Heart right ventricle (tissue), 16 donors: ENCODE data around the gene CELSR1. TPM values are rescaled to one million over a fixed set of nuclear protein-coding genes. Genes with fewer than 3 reads are reported as not detected.

Source experiments
- ATAC-seq, 8 donors: fragments of 200-7000 bp; cut with Tn5 transposase; one replicate each; pipeline ENCODE4 v1.9.1; 2020; ENCODE audit warnings: mild to moderate bottlenecking in 8 of 8, moderate library complexity in 8 of 8, moderate number of reproducible peaks in 1 of 8
- DNase-seq, 2 donors: peaks; one replicate each; pipeline ENCODE4 v3.0.0-alpha.2; 2020
- H3K27ac ChIP-seq, 10 donors: fragments of 200-600 bp; sonication (generic) in 2 of 10; one replicate each; pipeline versions ENCODE4 v1.5.0 to v1.8.0; 2020 to 2022; ENCODE audit warnings: mild to moderate bottlenecking in 3 of 10
- H3K27me3 ChIP-seq, 7 donors: fragments of 200-600 bp; one replicate each; pipeline ENCODE4 v1.8.0; 2021 to 2022; ENCODE audit warnings: mild to moderate bottlenecking in 2 of 7
- H3K36me3 ChIP-seq, 9 donors: fragments of 200-600 bp; sonication (generic) in 1 of 9; one replicate each; pipeline versions ENCODE4 v1.5.0 to v1.8.0; 2020 to 2022; ENCODE audit warnings: mild to moderate bottlenecking in 2 of 9
- H3K4me1 ChIP-seq, 9 donors: fragments of 200-600 bp; sonication (generic) in 1 of 9; one replicate each; pipeline versions ENCODE4 v1.5.0 to v1.8.0; 2020 to 2022; ENCODE audit warnings: mild to moderate bottlenecking in 4 of 9
- H3K4me3 ChIP-seq, 10 donors: fragments of 200-600 bp; sonication (generic) in 2 of 10; one replicate each; pipeline versions ENCODE4 v1.5.0 to v1.8.0; 2020 to 2022; ENCODE audit warnings: mild to moderate bottlenecking in 7 of 10, moderate library complexity in 2 of 10
- H3K9me3 ChIP-seq, 11 donors: fragments of 200-600 bp in 10 of 11; sonication (generic) in 2 of 11; one replicate each; pipeline versions ENCODE4 v1.5.0 to v1.8.0; 2013 to 2022; ENCODE audit warnings: mild to moderate bottlenecking in 2 of 11, control low read depth in 1 of 11, moderate library complexity in 1 of 11
- WGBS, 2 donors: extraction: QIAGEN DNeasy Blood & Tissue Kit; methylation state at CpG; one replicate each; pipeline ENCODE4 v1.1.7; 2013; ENCODE audit warnings: inconsistent platforms in 1 of 2; 5-methylcytosine and 5-hydroxymethylcytosine counted together
- intact Hi-C, 10 donors: fragments of 100-400 bp; cut with DNase I; formaldehyde crosslinking; loops; one replicate each; pipeline versions ENCODE4 v1.11.1 to v1.14.2; 2022
- polyA plus RNA-seq, 2 donors: library from polyadenylated mRNA; stranded (reverse); fragments of 200-250 nt; gene quantifications; one replicate each; pipeline ENCODE4 v1.2.3, GENCODE V29; 2013
- total RNA-seq, 10 donors: library from RNA; stranded (reverse); fragmentation: NEBNext Ultra II Directional in 3 of 10; extraction: Animal tissue kit (Norgen Biotek cat#: 25700) in 3 of 10; gene quantifications; one replicate each; pipeline versions ENCODE4 v1.2.1 to v1.2.4, GENCODE V29; 2021 to 2023
- TF ChIP-seq, protein P1 (sequence below), 9 donors: fragments of 200-600 bp; sonication (generic) in 2 of 9; IDR thresholded peaks; one replicate each; pipeline versions ENCODE4 v1.5.0 to v1.8.0; 2021 to 2022; ENCODE audit warnings: antibody characterized with exemption in 9 of 9, mild to moderate bottlenecking in 5 of 9, moderate library complexity in 1 of 9
- donor health status: Arrhythmogenic right ventricular cardiomyopathy.
- donor health status: ischemic (EF 13 %, LVEDD 7.1; RV severe dilation, severe dysfunction).
- donor health status: healthy with polysubstance abuse.
- donor health status: DM: no; HTN: yes; CAD: no.
- donor health status: DM: no; HTN: no; CAD: no.
- donor health status: ischemic (EF 25% LVEDD 6.9; RV normal size, moderate dysfunction).
- donor health status: ischemic (EF 25% LVEDD 5.7; RV mildly dilated, moderate dysfunction).
- donor health status: healthy.
- donor health status: DM: yes; HTN: yes; CAD: no.
- donor health status: Ischemic cardiomyopathy.
- donor health status: ischemic (EF 35%, LVEDD 5.7; RV mildly dilated, moderate dysfunction).
- donor health status: nonischemic (EF 11% LVEDD 7.7; RV severe dilation, severe dysfunction).
- donor health status: DM: yes; HTN: yes; CAD: no.
- donor health status: PGD.
- donor health status: ischemic (EF 29% LVEDD 5.4; RV normal size, mild dysfunction).
- donor health status: nonischemic (EF 23%, LVEDD 6.1; RV moderate dilation, normal function).

The CELSR1 gene
- total and polyA plus RNA-seq, 12 donors = 4.0 to 16.7 (median 11.4) TPM

DNA sequence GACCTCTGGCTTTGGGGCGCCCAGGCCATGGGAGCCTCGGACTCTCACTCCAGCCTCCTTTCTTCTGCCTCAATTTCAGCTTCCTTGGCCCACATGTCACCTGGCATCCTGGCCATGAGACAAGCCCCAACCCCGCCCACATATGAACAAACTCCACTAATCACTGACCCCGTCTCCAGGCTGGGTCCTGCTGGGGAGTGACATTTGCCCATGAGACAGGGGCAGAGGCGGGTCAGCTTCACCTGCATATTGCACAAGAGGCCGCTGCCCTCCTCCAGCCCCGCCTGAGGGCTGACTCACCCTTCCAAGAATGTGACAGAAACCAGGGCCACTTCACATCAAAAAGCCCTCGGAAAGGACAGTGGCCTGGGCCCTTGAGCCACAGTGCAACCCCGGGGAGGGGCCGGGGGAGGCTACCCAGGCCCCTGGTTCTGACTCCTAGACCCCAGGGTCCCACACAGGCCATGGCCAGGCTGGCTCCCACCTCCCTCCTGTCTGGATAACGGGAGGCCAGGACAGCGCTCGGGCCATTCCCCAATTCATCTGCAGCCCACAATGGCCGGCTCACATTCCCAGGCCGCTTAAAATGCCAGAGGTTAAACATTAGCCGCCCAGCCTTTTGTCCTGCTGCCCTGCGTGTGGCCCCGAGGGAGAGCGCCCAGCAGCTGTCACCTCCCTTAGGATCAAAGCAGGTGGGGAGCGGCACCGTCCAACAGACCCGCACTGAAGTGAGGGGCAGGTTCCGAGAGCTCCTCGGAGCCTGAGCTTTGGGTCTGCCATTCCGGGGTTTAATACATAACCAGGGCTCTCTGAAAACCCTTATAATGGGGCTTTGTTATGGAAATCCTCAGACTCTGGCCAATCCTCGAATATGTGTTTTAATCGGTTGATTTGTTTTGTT lies 159.6 kb downstream of the CELSR1 start:
- WGBS, 2 donors = 58 to 60% methylated on average over 27 of the region's 27 CpGs
- peak overlapping the region in 7 of 10 donors; percentile 2 to 55 (median 44) for H3K27ac ChIP-seq
- DNase-seq = peak in 1 of 2 donors; percentile 46

DNA sequence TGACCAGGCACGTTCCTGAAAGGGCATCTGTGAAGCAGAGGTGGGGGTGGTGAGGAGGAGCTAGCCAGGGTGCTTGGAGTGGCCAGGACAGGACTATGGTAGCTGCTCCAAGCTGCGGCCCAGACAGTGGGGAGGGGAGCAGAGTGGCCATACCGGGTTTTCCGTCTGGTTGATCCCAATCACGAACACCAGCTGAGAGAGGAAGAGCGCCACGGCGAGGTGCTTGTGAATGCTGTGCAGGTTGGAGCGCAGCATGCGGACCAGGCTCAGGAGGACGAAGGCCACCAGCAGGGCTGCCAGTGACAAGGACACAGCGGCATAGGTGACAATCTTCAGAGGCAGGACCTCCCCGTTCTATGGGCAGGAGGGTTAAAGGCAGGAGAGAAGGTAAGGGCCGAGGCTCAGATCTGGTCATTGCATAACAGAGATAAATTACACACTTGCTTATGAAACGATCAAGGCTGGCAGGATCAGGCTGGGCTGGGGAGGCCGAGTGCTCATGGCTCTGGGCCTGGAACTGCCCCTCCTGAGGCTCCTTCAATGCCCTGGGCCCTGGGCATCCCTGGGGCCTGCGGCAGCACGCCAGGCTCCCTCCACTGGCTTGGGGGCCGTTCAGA lies 160.4 kb downstream of the CELSR1 start:
- Histone ChIP-seq H3K4me3 (no peak overlapping the region), H3K4me1 (peaks cover 0 to 15% (median 3%) of the 10 kb centered on the region in 9 donors), H3K27ac (peak overlapping the region in 6 of 10 donors; percentile 2 to 55 (median 38)), H3K9me3 (peaks cover 0 to 14% (median 4%) of the 10 kb centered on the region in 11 donors), H3K27me3 (peaks cover 0 to 12% (median 0%) of the 10 kb centered on the region in 7 donors), H3K36me3 (no peaks in the 10 kb centered on the region)
- 85 to 90% methylated on average over 19 of the region's 19 CpGs for WGBS, 2 donors
- ATAC-seq = peak in 6 of 8 donors; percentile 13 to 72 (median 59)
- intact Hi-C loops = loop anchor here in 1 of 10 donors (5.0 kb wide), 1 partner anchor 1005 kb away; no protein-coding TSS in a partner anchor
- peak in 1 of 2 donors; percentile 10 for DNase-seq
- TF ChIP-seq, protein P1, sequence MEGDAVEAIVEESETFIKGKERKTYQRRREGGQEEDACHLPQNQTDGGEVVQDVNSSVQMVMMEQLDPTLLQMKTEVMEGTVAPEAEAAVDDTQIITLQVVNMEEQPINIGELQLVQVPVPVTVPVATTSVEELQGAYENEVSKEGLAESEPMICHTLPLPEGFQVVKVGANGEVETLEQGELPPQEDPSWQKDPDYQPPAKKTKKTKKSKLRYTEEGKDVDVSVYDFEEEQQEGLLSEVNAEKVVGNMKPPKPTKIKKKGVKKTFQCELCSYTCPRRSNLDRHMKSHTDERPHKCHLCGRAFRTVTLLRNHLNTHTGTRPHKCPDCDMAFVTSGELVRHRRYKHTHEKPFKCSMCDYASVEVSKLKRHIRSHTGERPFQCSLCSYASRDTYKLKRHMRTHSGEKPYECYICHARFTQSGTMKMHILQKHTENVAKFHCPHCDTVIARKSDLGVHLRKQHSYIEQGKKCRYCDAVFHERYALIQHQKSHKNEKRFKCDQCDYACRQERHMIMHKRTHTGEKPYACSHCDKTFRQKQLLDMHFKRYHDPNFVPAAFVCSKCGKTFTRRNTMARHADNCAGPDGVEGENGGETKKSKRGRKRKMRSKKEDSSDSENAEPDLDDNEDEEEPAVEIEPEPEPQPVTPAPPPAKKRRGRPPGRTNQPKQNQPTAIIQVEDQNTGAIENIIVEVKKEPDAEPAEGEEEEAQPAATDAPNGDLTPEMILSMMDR (IDR thresholded peaks at IDR 0.05) = no peak

More for the DNA sequence above, 159.6 kb downstream of the CELSR1 start:
- no peak overlapping the region for H3K4me3 ChIP-seq
- peaks cover 0 to 15% (median 3%) of the 10 kb centered on the region in 9 donors for H3K4me1 ChIP-seq
- peaks cover 0 to 12% (median 0%) of the 10 kb centered on the region in 7 donors for H3K27me3 ChIP-seq
- TF ChIP-seq, protein P1 (IDR thresholded peaks at IDR 0.05) = no peak
- peak; percentile 22 to 81 (median 72) for ATAC-seq
- peaks cover 0 to 14% (median 4%) of the 10 kb centered on the region in 11 donors for H3K9me3 ChIP-seq
- no peaks in the 10 kb centered on the region for H3K36me3 ChIP-seq
- intact Hi-C loops = loop anchor here in 1 of 10 donors (5.0 kb wide), 1 partner anchor 1005 kb away; no protein-coding TSS in a partner anchor

DNA sequence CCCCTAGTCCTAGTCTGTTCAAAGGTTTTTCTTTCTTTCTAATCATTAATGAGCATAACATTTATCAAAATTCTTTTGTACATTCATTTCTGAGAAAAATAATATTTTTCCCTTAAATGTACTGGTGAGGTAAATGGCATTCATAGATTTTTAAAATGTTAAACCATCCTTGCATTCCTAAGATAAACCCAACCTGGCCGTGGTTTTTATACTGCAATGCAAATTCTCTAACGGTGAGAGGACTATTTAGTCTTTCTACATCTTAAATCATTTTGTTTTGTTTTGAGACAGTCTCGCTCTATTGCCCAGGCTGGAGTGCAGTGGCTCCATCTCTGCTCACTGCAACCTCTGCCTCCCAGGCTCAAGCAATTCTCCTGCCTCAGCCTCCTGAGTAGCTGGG lies 161.3 kb downstream of the CELSR1 start:
- peaks cover 0 to 12% (median 0%) of the 10 kb centered on the region in 7 donors for H3K27me3 ChIP-seq
- no peak for ATAC-seq
- no peak overlapping the region for H3K27ac ChIP-seq
- H3K36me3 ChIP-seq = no peaks in the 10 kb centered on the region
- 94 to 98% methylated on average over 3 of the region's 3 CpGs for WGBS, 2 donors
- H3K4me1 ChIP-seq = peaks cover 0 to 15% (median 3%) of the 10 kb centered on the region in 9 donors
- DNase-seq = no peak
- TF ChIP-seq, protein P1 (IDR thresholded peaks at IDR 0.05) = no peak
- no peak overlapping the region for H3K4me3 ChIP-seq
- intact Hi-C loops = loop anchor here in 1 of 10 donors (5.0 kb wide), 1 partner anchor 1006 kb away; no protein-coding TSS in a partner anchor
- peaks cover 0 to 14% (median 4%) of the 10 kb centered on the region in 11 donors for H3K9me3 ChIP-seq
